HepG2 (cell line): ENCODE measurements around the gene STX5. TPM values are rescaled to one million over a fixed set of nuclear protein-coding genes. Genes with fewer than 3 reads are reported as not detected.

Experiments
- CEBPG ChIP-seq: IDR thresholded peaks from 2 replicates; pipeline ENCODE4 v1.6.1; 2016
- ESRRA ChIP-seq: sonication (generic); formaldehyde crosslinking; IDR thresholded peaks from 2 replicates; pipeline ENCODE4 v1.5.1; 2020; ENCODE audit warnings: mild to moderate bottlenecking, low read depth, missing genetic modification reagents
- GFI1 ChIP-seq: sonication (generic); formaldehyde crosslinking; IDR thresholded peaks from 2 replicates; pipeline ENCODE4 v1.5.0; 2020; ENCODE audit warnings: missing genetic modification reagents, mild to moderate bottlenecking, borderline replicate concordance
- MIER3 ChIP-seq: IDR thresholded peaks from 2 replicates; pipeline ENCODE4 v1.6.1; 2016; ENCODE audit warnings: missing compliant biosample characterization, borderline replicate concordance
- MTF1 ChIP-seq: sonication (generic); formaldehyde crosslinking; IDR thresholded peaks from 2 replicates; pipeline ENCODE4 v1.5.0; 2020; ENCODE audit warnings: missing genetic modification reagents
- NFIB ChIP-seq: sonication (generic); formaldehyde crosslinking; IDR thresholded peaks from 2 replicates; pipeline ENCODE4 v1.9.0; 2021; ENCODE audit warnings: missing genetic modification reagents, mild to moderate bottlenecking, borderline replicate concordance
- NR2C2 ChIP-seq: sonication (generic); formaldehyde crosslinking; IDR thresholded peaks from 2 replicates; pipeline ENCODE4 v1.4.0; 2020; ENCODE audit warnings: missing genetic modification reagents, mild to moderate bottlenecking, moderate library complexity, borderline replicate concordance
- PCBP1 ChIP-seq: fragments of 200-400 bp; formaldehyde crosslinking; IDR thresholded peaks from 2 replicates; pipeline ENCODE4 v1.6.1; 2017; ENCODE audit warnings: mild to moderate bottlenecking, low read depth, low read length, borderline replicate concordance
- SALL2 ChIP-seq: sonication (generic); formaldehyde crosslinking; IDR thresholded peaks from 2 replicates; pipeline ENCODE4 v1.8.1; 2023; ENCODE audit warnings: mild to moderate bottlenecking, missing genetic modification reagents, inconsistent platforms
- TEAD2 ChIP-seq: sonication (generic); formaldehyde crosslinking; IDR thresholded peaks from 2 replicates; pipeline ENCODE4 v1.9.0; 2021; ENCODE audit warnings: missing genetic modification reagents
- TOPORS ChIP-seq: sonication (generic); formaldehyde crosslinking; IDR thresholded peaks from 2 replicates; pipeline ENCODE4 v1.8.0; 2023; ENCODE audit warnings: mild to moderate bottlenecking, missing genetic modification reagents
- TRIM24 ChIP-seq: sonication (generic); formaldehyde crosslinking; IDR thresholded peaks from 2 replicates; pipeline ENCODE4 v1.8.0; 2022; ENCODE audit warnings: mild to moderate bottlenecking, missing genetic modification reagents
- YEATS4 ChIP-seq: sonication (generic); formaldehyde crosslinking; IDR thresholded peaks from 2 replicates; pipeline ENCODE4 v1.4.0; 2020; ENCODE audit warnings: missing genetic modification reagents, borderline replicate concordance
- ZFP1 ChIP-seq: IDR thresholded peaks from 2 replicates; pipeline ENCODE4 v1.6.1; 2016
- ZNF44 ChIP-seq: sonication (generic); formaldehyde crosslinking; IDR thresholded peaks from 2 replicates; pipeline ENCODE4 v1.5.1; 2020; ENCODE audit warnings: mild to moderate bottlenecking, missing genetic modification reagents
- ZNF557 ChIP-seq: sonication (generic); formaldehyde crosslinking; IDR thresholded peaks from 2 replicates; pipeline ENCODE4 v1.4.0; 2020; ENCODE audit warnings: missing genetic modification reagents
- ZNF614 ChIP-seq: IDR thresholded peaks from 2 replicates; pipeline ENCODE4 v1.6.1; 2018; ENCODE audit warnings: missing biosample characterization, missing genetic modification reagents, inconsistent platforms, borderline replicate concordance
- ZNF619 ChIP-seq: sonication (generic); formaldehyde crosslinking; IDR thresholded peaks from 2 replicates; pipeline ENCODE4 v1.4.0; 2020; ENCODE audit warnings: mild to moderate bottlenecking, missing genetic modification reagents
- polyA plus RNA-seq, 8 experiments: library from polyadenylated mRNA; depleted of rRNA in 3 of 8; stranded (reverse) in 7 of 8; unstranded in 1 of 8; fragments of >200 nt; fragmentation: Illumina TruSeq in 4 of 8; extraction: Trizol in 4 of 8; gene quantifications; 2 replicates each; pipeline versions ENCODE4 v1.2.1 to v1.2.3, GENCODE V29; 2011 to 2016; ENCODE audit warnings: low read depth in 4 of 8, missing spikeins in 1 of 8, mixed read lengths in 1 of 8; ENCODE audit not compliant: insufficient read depth in 1 of 8
- total RNA-seq, 5 experiments: library from RNA; depleted of rRNA; stranded (reverse); fragments of >200 nt; fragmentation: Illumina TruSeq; extraction: Trizol; gene quantifications; 2 replicates each; pipeline ENCODE4 v1.2.3, GENCODE V29; 2016; ENCODE audit warnings: low read depth in 1 of 5
- TF ChIP-seq, protein P1 (sequence below): sonication (generic); formaldehyde crosslinking; IDR thresholded peaks from 2 replicates; pipeline ENCODE4 v1.4.0; 2020; ENCODE audit warnings: mild to moderate bottlenecking, missing genetic modification reagents
- TF ChIP-seq, protein P2 (sequence below): IDR thresholded peaks from 2 replicates; pipeline ENCODE4 v1.6.1; 2016
- TF ChIP-seq, protein P3 (sequence below): sonication (generic); formaldehyde crosslinking; IDR thresholded peaks from 2 replicates; pipeline ENCODE4 v1.4.0; 2020; ENCODE audit warnings: missing genetic modification reagents
- TF ChIP-seq, protein P4 (sequence below): sonication (generic); formaldehyde crosslinking; IDR thresholded peaks from 2 replicates; pipeline ENCODE4 v1.4.0; 2020; ENCODE audit warnings: missing genetic modification reagents, mild to moderate bottlenecking, borderline replicate concordance
- TF ChIP-seq, protein P5 (sequence below): sonication (generic); formaldehyde crosslinking; IDR thresholded peaks from 2 replicates; pipeline ENCODE4 v1.8.1; 2022; ENCODE audit warnings: mild to moderate bottlenecking, missing genetic modification reagents
- TF ChIP-seq, protein P6 (sequence below): IDR thresholded peaks from 2 replicates; pipeline ENCODE4 v1.6.1; 2016; ENCODE audit warnings: low read depth, borderline replicate concordance

STX5 gene
- total and polyA plus RNA-seq, 2 of the 13 experiments (the other 11 are each of a cell fraction or from before 2014, with no cell fraction given), result 26.9 to 30.0 TPM

DNA sequence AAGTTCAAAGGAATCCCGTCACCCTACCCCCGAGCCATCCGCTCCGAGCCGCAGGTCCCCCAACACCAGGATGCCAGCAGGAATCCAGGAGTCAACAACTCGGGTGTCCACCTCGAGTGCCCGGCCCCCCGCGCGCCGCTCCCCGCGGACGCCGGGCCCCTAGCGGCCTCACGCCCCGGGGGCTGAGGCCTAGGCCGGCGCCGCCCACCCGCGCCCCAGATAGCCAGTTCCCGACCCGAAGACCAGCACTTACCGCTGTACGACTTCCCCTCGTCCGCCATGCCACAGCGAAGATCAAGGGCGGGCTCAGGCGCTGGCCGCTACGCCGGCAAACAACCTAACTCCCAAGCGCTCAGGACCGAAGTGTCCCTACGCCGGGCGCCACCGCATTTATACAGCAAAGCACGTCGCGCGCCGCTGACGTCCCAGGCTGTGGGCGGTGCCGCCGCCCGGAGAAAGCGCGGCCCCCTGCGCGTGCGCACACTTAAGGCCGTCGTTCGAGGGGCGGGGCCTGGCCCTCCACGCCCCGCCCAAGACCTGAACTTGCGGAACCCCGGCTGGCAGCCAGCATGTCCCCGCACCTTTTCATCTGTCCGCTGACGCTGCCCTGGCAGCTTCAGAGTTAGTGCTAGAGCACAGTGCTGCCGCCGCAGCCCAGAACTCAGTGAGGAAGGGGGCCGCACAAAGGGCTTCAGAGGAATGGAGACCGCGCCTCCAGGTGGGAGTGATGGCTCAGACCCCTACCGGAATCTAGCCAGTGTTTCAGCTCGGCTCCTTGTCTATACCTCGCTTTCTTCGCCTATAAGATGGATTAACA lies 26.6 kb downstream of the STX5 start, which contains the start of gene NXF1 (continued):
- TF ChIP-seq, protein P1, sequence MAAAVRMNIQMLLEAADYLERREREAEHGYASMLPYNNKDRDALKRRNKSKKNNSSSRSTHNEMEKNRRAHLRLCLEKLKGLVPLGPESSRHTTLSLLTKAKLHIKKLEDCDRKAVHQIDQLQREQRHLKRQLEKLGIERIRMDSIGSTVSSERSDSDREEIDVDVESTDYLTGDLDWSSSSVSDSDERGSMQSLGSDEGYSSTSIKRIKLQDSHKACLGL (CRISPR knock-in tag), result peak; percentile 81
- TF ChIP-seq, protein P2, sequence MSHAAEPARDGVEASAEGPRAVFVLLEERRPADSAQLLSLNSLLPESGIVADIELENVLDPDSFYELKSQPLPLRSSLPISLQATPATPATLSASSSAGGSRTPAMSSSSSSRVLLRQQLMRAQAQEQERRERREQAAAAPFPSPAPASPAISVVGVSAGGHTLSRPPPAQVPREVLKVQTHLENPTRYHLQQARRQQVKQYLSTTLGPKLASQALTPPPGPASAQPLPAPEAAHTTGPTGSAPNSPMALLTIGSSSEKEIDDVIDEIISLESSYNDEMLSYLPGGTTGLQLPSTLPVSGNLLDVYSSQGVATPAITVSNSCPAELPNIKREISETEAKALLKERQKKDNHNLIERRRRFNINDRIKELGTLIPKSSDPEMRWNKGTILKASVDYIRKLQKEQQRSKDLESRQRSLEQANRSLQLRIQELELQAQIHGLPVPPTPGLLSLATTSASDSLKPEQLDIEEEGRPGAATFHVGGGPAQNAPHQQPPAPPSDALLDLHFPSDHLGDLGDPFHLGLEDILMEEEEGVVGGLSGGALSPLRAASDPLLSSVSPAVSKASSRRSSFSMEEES, result peak; percentile 75
- TF ChIP-seq, protein P3, sequence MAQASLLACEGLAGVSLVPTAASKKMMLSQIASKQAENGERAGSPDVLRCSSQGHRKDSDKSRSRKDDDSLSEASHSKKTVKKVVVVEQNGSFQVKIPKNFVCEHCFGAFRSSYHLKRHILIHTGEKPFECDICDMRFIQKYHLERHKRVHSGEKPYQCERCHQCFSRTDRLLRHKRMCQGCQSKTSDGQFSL, result no peak
- TF ChIP-seq SALL2 (CRISPR knock-in tag) (peak; percentile 71; the same call in 1 of the 2 replicates), ESRRA (CRISPR knock-in tag) (peak; percentile 78; the same call in 1 of the 2 replicates), PCBP1 (no peak), NFIB (CRISPR knock-in tag) (no peak), ZNF557 (no peak), GFI1 (CRISPR knock-in tag) (peak; percentile 81; the same call in 1 of the 2 replicates), MTF1 (CRISPR knock-in tag) (peak; percentile 59; the same call in 1 of the 2 replicates), ZNF619 (CRISPR knock-in tag) (peak; percentile 92), MIER3 (CRISPR knock-in tag) (peak; percentile 77; the same call in 1 of the 2 replicates), CEBPG (CRISPR knock-in tag) (no peak), TEAD2 (CRISPR knock-in tag) (no peak), ZFP1 (no peak), TRIM24 (CRISPR knock-in tag) (no peak), ZNF44 (no peak), YEATS4 (CRISPR knock-in tag) (peak; percentile 87), TOPORS (peak; percentile 74; the same call in 1 of the 2 replicates), NR2C2 (CRISPR knock-in tag) (peak; percentile 58; the same call in 1 of the 2 replicates), ZNF614 (CRISPR knock-in tag) (peak; percentile 91)
- TF ChIP-seq, protein P4, sequence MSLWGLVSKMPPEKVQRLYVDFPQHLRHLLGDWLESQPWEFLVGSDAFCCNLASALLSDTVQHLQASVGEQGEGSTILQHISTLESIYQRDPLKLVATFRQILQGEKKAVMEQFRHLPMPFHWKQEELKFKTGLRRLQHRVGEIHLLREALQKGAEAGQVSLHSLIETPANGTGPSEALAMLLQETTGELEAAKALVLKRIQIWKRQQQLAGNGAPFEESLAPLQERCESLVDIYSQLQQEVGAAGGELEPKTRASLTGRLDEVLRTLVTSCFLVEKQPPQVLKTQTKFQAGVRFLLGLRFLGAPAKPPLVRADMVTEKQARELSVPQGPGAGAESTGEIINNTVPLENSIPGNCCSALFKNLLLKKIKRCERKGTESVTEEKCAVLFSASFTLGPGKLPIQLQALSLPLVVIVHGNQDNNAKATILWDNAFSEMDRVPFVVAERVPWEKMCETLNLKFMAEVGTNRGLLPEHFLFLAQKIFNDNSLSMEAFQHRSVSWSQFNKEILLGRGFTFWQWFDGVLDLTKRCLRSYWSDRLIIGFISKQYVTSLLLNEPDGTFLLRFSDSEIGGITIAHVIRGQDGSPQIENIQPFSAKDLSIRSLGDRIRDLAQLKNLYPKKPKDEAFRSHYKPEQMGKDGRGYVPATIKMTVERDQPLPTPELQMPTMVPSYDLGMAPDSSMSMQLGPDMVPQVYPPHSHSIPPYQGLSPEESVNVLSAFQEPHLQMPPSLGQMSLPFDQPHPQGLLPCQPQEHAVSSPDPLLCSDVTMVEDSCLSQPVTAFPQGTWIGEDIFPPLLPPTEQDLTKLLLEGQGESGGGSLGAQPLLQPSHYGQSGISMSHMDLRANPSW (CRISPR knock-in tag), result peak; percentile 19; the same call in 1 of the 2 replicates
- TF ChIP-seq, protein P5, sequence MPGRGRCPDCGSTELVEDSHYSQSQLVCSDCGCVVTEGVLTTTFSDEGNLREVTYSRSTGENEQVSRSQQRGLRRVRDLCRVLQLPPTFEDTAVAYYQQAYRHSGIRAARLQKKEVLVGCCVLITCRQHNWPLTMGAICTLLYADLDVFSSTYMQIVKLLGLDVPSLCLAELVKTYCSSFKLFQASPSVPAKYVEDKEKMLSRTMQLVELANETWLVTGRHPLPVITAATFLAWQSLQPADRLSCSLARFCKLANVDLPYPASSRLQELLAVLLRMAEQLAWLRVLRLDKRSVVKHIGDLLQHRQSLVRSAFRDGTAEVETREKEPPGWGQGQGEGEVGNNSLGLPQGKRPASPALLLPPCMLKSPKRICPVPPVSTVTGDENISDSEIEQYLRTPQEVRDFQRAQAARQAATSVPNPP (CRISPR knock-in tag), result peak; percentile 74; the same call in 1 of the 2 replicates
- TF ChIP-seq, protein P6, sequence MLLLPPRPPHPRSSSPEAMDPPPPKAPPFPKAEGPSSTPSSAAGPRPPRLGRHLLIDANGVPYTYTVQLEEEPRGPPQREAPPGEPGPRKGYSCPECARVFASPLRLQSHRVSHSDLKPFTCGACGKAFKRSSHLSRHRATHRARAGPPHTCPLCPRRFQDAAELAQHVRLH, result peak; percentile 85; the same call in 1 of the 2 replicates
